ENCODE data around the gene MACROD1.

The MACROD1 gene

GRCh38 chr11:64027651-64028397 is 138.1 kb downstream of the MACROD1 start:
- DNase-seq = no peak

GRCh38 chr11:64026575-64027205 is 139.2 kb downstream of the MACROD1 start:
- no peak for DNase-seq

- DNase-seq = no peak
These were observed 140.7 kb downstream of the MACROD1 start for GRCh38 chr11:64025205-64025604.

- no peak for DNase-seq
These were observed 141.9 kb downstream of the MACROD1 start for GRCh38 chr11:64023712-64024710.

GRCh38 chr11:64022125-64022784 is 143.7 kb downstream of the MACROD1 start:
- DNase-seq = no peak

- DNase-seq = no peak
These were observed 144.2 kb downstream of the MACROD1 start for GRCh38 chr11:64021757-64022093.

GRCh38 chr11:64020976-64021756 is 144.7 kb downstream of the MACROD1 start:
- DNase-seq = no peak

- DNase-seq = no peak
These were observed 146.5 kb downstream of the MACROD1 start for GRCh38 chr11:64019106-64020037.

- no peak for DNase-seq
These were observed 147.6 kb downstream of the MACROD1 start for GRCh38 chr11:64018310-64018709.

GRCh38 chr11:64017945-64018224 is 148.0 kb downstream of the MACROD1 start:
- no peak for DNase-seq

- no peak for DNase-seq
These were observed 149.7 kb downstream of the MACROD1 start for GRCh38 chr11:64015935-64016845.

- DNase-seq = no peak
These were observed 150.4 kb downstream of the MACROD1 start for GRCh38 chr11:64015510-64015909.

GRCh38 chr11:64014356-64014755 is 151.6 kb downstream of the MACROD1 start:
- DNase-seq = no peak

GRCh38 chr11:64013141-64013896 is 152.6 kb downstream of the MACROD1 start:
- DNase-seq = no peak

- DNase-seq = no peak
These were observed 154.5 kb downstream of the MACROD1 start for GRCh38 chr11:64011371-64011770.

- DNase-seq = no peak
These were observed 155.1 kb downstream of the MACROD1 start for GRCh38 chr11:64010783-64011182.

GRCh38 chr11:64009710-64010109 is 156.2 kb downstream of the MACROD1 start:
- no peak for DNase-seq

GRCh38 chr11:64008914-64009633 is 156.8 kb downstream of the MACROD1 start:
- no peak for DNase-seq
